Cardiac muscle cell (in vitro differentiated cells and primary cell): ENCODE data around the gene GRID1. TPM values are rescaled to one million over a fixed set of nuclear protein-coding genes. Genes with fewer than 3 reads are reported as not detected.
A peak's percentile ranks its signal among the peaks of the same experiment; 100 is the strongest.

Experiments used
- DNase-seq, 2 donors: peaks; one replicate each; pipeline versions ENCODE4 v3.0.0 to v3.0.0-alpha.2; 2010 to 2017; ENCODE audit warnings: low read depth in 1 of 2, low spot score in 1 of 2
- H3K27ac ChIP-seq: fragments of 200-600 bp; sonication (generic); 2 replicates; pipeline ENCODE4 v1.5.1; 2016
- H3K27me3 ChIP-seq: fragments of 200-600 bp; sonication (generic); 2 replicates; pipeline ENCODE4 v1.6.0; 2016; ENCODE audit warnings: control low read depth
- H3K36me3 ChIP-seq: fragments of 200-600 bp; sonication (generic); 2 replicates; pipeline ENCODE4 v1.5.1; 2016; ENCODE audit warnings: control low read depth
- H3K4me1 ChIP-seq: fragments of 200-600 bp; sonication (generic); 2 replicates; pipeline ENCODE4 v1.8.1; 2017; ENCODE audit warnings: low read depth, mild to moderate bottlenecking, mixed run types
- H3K4me3 ChIP-seq: fragments of 200-600 bp; sonication (generic); 2 replicates; pipeline ENCODE4 v1.5.1; 2016; ENCODE audit warnings: mild to moderate bottlenecking
- H3K9me3 ChIP-seq: fragments of 200-600 bp; sonication (generic); 2 replicates; pipeline ENCODE4 v1.5.1; 2017; ENCODE audit warnings: low read depth, mild to moderate bottlenecking, control low read depth
- polyA plus RNA-seq: library from polyadenylated mRNA; unstranded; fragments of >200 nt; fragmentation: Nextera tagmentation; extraction: Ambion mirVana; gene quantifications from 2 replicates; pipeline ENCODE4 v1.2.1, GENCODE V29; 2016
- total RNA-seq: library from RNA; depleted of rRNA; stranded (reverse); fragments of >200 nt; gene quantifications from 2 replicates; pipeline ENCODE4 v1.2.3, GENCODE V29; 2016
- TF ChIP-seq, protein P1 (sequence below): IDR thresholded peaks from 2 replicates; pipeline ENCODE4 v1.5.1; 2012; ENCODE audit warnings: low read depth, mild to moderate bottlenecking, low read length

Gene GRID1
- total and polyA plus RNA-seq, 2 experiments from 2014 or later, result 1.5 to 1.6 TPM

- Histone ChIP-seq H3K4me1 (no peaks in the 10 kb centered on the region), H3K36me3 (no peaks in the 10 kb centered on the region), H3K27ac (no peak overlapping the region), H3K9me3 (no peaks in the 10 kb centered on the region), H3K27me3 (peaks cover 21% of the 10 kb centered on the region), H3K4me3 (no peak overlapping the region)
- TF ChIP-seq, protein P1, sequence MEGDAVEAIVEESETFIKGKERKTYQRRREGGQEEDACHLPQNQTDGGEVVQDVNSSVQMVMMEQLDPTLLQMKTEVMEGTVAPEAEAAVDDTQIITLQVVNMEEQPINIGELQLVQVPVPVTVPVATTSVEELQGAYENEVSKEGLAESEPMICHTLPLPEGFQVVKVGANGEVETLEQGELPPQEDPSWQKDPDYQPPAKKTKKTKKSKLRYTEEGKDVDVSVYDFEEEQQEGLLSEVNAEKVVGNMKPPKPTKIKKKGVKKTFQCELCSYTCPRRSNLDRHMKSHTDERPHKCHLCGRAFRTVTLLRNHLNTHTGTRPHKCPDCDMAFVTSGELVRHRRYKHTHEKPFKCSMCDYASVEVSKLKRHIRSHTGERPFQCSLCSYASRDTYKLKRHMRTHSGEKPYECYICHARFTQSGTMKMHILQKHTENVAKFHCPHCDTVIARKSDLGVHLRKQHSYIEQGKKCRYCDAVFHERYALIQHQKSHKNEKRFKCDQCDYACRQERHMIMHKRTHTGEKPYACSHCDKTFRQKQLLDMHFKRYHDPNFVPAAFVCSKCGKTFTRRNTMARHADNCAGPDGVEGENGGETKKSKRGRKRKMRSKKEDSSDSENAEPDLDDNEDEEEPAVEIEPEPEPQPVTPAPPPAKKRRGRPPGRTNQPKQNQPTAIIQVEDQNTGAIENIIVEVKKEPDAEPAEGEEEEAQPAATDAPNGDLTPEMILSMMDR, result no peak
- DNase-seq, result no peak
Observed at GRCh38 chr10:86385806-86386205, 19.2 kb upstream of the GRID1 start.

GRCh38 chr10:86377797-86378146, 11.2 kb upstream of the GRID1 start:
- H3K36me3 ChIP-seq, result no peaks in the 10 kb centered on the region
- DNase-seq, result no peak
- no peak overlapping the region for H3K4me3 ChIP-seq
- no peaks in the 10 kb centered on the region for H3K4me1 ChIP-seq
- TF ChIP-seq, protein P1, result no peak
- H3K27ac ChIP-seq, result no peak overlapping the region
- H3K27me3 ChIP-seq, result peaks cover 37% of the 10 kb centered on the region
- no peaks in the 10 kb centered on the region for H3K9me3 ChIP-seq

- Histone ChIP-seq H3K4me1 (no peaks in the 10 kb centered on the region), H3K27me3 (peaks cover 42% of the 10 kb centered on the region), H3K9me3 (no peaks in the 10 kb centered on the region), H3K36me3 (no peaks in the 10 kb centered on the region), H3K4me3 (no peak overlapping the region), H3K27ac (no peak overlapping the region)
- TF ChIP-seq, protein P1, result peak; percentile 90
- peak; percentile 63 to 88 for DNase-seq
Observed at GRCh38 chr10:86376852-86377796, 10.5 kb upstream of the GRID1 start.

DNA sequence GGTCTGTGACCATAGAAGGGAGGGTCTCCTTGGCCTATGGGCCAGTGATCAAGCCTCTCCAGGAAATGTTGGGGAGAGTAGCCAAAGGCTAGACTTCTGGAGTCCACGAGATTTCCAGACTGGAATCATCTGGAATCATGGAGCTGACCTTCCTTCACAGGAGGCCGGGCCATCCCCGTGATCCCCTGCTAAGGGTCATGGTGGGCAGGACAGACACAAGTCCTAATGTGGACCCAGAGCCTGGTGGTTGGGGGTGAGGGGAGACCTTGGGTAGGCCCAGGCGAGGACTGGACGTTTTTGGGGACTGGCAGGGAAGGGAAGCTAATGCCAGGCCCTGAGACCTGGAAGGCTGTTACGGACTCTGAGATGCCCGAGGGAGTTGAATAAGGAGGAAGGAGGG, 9.8 kb upstream of the GRID1 start:
- no peaks in the 10 kb centered on the region for H3K36me3 ChIP-seq

GRCh38 chr10:86375204-86375603, 8.6 kb upstream of the GRID1 start:
- H3K4me3 ChIP-seq, result no peak overlapping the region
- DNase-seq, result no peak
- no peak overlapping the region for H3K27ac ChIP-seq
- H3K36me3 ChIP-seq, result no peaks in the 10 kb centered on the region
- TF ChIP-seq, protein P1, result no peak
- peaks cover 56% of the 10 kb centered on the region for H3K27me3 ChIP-seq
- no peaks in the 10 kb centered on the region for H3K4me1 ChIP-seq
- no peaks in the 10 kb centered on the region for H3K9me3 ChIP-seq

More for the DNA sequence above, 9.8 kb upstream of the GRID1 start:
- TF ChIP-seq, protein P1, result no peak
- H3K4me3 ChIP-seq, result no peak overlapping the region
- no peaks in the 10 kb centered on the region for H3K4me1 ChIP-seq
- H3K9me3 ChIP-seq, result no peaks in the 10 kb centered on the region
- H3K27ac ChIP-seq, result no peak overlapping the region
- no peak for DNase-seq
- H3K27me3 ChIP-seq, result peaks cover 49% of the 10 kb centered on the region
